Activated CD8-positive, alpha-beta memory T cell treated with anti-CD3 and anti-CD28 coated beads for 36 hours (primary cell): ENCODE measurements around the gene PARVG. TPM values are rescaled to one million over a fixed set of nuclear protein-coding genes. Genes with fewer than 3 reads are reported as not detected.
"Not testable (repeated sequence)": the region's sequence is repeated elsewhere in the genome, so short reads cannot be mapped to it uniquely, and the experiment has no call there.

Experiments used
- CTCF ChIA-PET: fragments of 350-600 bp; sonication (Branson Sonifier 250); formaldehyde crosslinking; loops from one replicate; lab custom pipeline; 2021; ENCODE audit warnings: antibody characterized with exemption; lab: Charles Lee
- POLR2A ChIA-PET: fragments of 350-600 bp; sonication (Branson Sonifier 250); formaldehyde crosslinking; loops from one replicate; lab custom pipeline; 2021; ENCODE audit warnings: antibody characterized with exemption; lab: Charles Lee
- total RNA-seq, 2 experiments: library from RNA; stranded (reverse); gene quantifications; one replicate each; pipeline ENCODE4 v1.2.3, GENCODE V29; 2021

The PARVG gene
- total RNA-seq, 2 experiments from 2014 or later: 47.9 to 50.0 TPM

- POLR2A ChIA-PET: no interaction called here
- CTCF ChIA-PET: no interaction called here
Measured at GRCh38 chr22:44220727-44221680, 40.3 kb downstream of the PARVG start.

GRCh38 chr22:44221710-44222475, 41.2 kb downstream of the PARVG start:
- ChIA-PET CTCF (no interaction called here), POLR2A (no interaction called here)

GRCh38 chr22:44224166-44224565, 43.4 kb downstream of the PARVG start:
- ChIA-PET POLR2A (no interaction called here), CTCF (no interaction called here)

- POLR2A ChIA-PET: no interaction called here
- CTCF ChIA-PET: no interaction called here
Measured at GRCh38 chr22:44225091-44225689, 44.5 kb downstream of the PARVG start.

- POLR2A ChIA-PET: no interaction called here
- CTCF ChIA-PET: no interaction called here
Measured at GRCh38 chr22:44225812-44226211, 45.1 kb downstream of the PARVG start.

GRCh38 chr22:44229331-44229730, 48.6 kb downstream of the PARVG start:
- CTCF ChIA-PET: no interaction called here
- POLR2A ChIA-PET: no interaction called here

GRCh38 chr22:44229809-44230208, 49.1 kb downstream of the PARVG start:
- ChIA-PET POLR2A (no interaction called here), CTCF (no interaction called here)

- ChIA-PET POLR2A (interaction anchor here (0.7 kb wide), 1 partner anchor 30 kb away, joined by 3 read pairs; no protein-coding TSS in a partner anchor), CTCF (no interaction called here)
Measured at GRCh38 chr22:44231233-44231632, 50.5 kb downstream of the PARVG start.

GRCh38 chr22:44234372-44234771, 53.6 kb downstream of the PARVG start:
- POLR2A ChIA-PET: not testable (repeated sequence)
- CTCF ChIA-PET: interaction anchor here (0.7 kb wide), 1 partner anchor 280 kb away, joined by 5 read pairs; no protein-coding TSS in a partner anchor

- ChIA-PET CTCF (no interaction called here), POLR2A (no interaction called here)
Measured at GRCh38 chr22:44237290-44237689, 56.6 kb downstream of the PARVG start.

GRCh38 chr22:44241121-44241520, 60.4 kb downstream of the PARVG start:
- POLR2A ChIA-PET, CTCF ChIA-PET: not testable (repeated sequence)

GRCh38 chr22:44242946-44243724, 62.4 kb downstream of the PARVG start:
- CTCF ChIA-PET: interaction anchor here (0.7 to 1.5 kb wide), 2 partner anchors 48 to 250 kb away, joined by 3 read pairs; no protein-coding TSS in a partner anchor
- POLR2A ChIA-PET: no interaction called here

GRCh38 chr22:44243761-44244160, 63.0 kb downstream of the PARVG start:
- POLR2A ChIA-PET: no interaction called here
- CTCF ChIA-PET: interaction anchor here (1.5 kb wide), 1 partner anchor 251 kb away, joined by 3 read pairs; no protein-coding TSS in a partner anchor

- ChIA-PET CTCF (no interaction called here), POLR2A (no interaction called here)
Measured at GRCh38 chr22:44244265-44244822, 63.6 kb downstream of the PARVG start.

GRCh38 chr22:44245438-44245837, 64.7 kb downstream of the PARVG start:
- CTCF ChIA-PET: no interaction called here
- POLR2A ChIA-PET: no interaction called here

GRCh38 chr22:44245867-44246266, 65.1 kb downstream of the PARVG start:
- CTCF ChIA-PET: no interaction called here

GRCh38 chr22:44246615-44247326, 66.0 kb downstream of the PARVG start:
- ChIA-PET CTCF (interaction anchor here (0.6 kb wide), 1 partner anchor 171 kb away, joined by 4 read pairs; no protein-coding TSS in a partner anchor), POLR2A (interaction anchor here (0.6 kb wide), 1 partner anchor 66 kb away, joined by 3 read pairs; the partner anchor contains the start of gene PARVG)

More at GRCh38 chr22:44245867-44246266, 65.1 kb downstream of the PARVG start:
- POLR2A ChIA-PET: no interaction called here

GRCh38 chr22:44247346-44247745, 66.6 kb downstream of the PARVG start:
- POLR2A ChIA-PET: interaction anchor here (0.6 kb wide), 1 partner anchor 66 kb away, joined by 3 read pairs; the partner anchor contains the start of gene PARVG
- CTCF ChIA-PET: no interaction called here
